Neutrophil (primary cell): ENCODE measurements around the gene ALG13.
A peak's percentile ranks its signal among the peaks of the same experiment; 100 is the strongest.

Experiments used
- H3K27ac ChIP-seq: fragments of 200-600 bp; sonication (generic); 2 replicates; pipeline ENCODE4 v1.5.1; 2016; ENCODE audit warnings: mild to moderate bottlenecking, moderate library complexity
- H3K27me3 ChIP-seq: fragments of 200-600 bp; sonication (generic); 2 replicates; pipeline ENCODE4 v1.6.0; 2016; ENCODE audit warnings: mild to moderate bottlenecking
- H3K36me3 ChIP-seq: fragments of 200-600 bp; sonication (generic); 2 replicates; pipeline ENCODE4 v1.5.1; 2017
- H3K4me1 ChIP-seq, 2 experiments: fragments of 200-600 bp in 1 of 2; sonication (generic) in 1 of 2; 1 replicate in 1 of 2; 2 replicates in 1 of 2; pipeline versions ENCODE4 v1.5.1 to v1.6.1; 2013 to 2016; ENCODE audit warnings: low read depth in 1 of 2, low read length in 1 of 2, mild to moderate bottlenecking in 1 of 2, moderate library complexity in 1 of 2; ENCODE audit not compliant: control insufficient read depth in 1 of 2, insufficient read depth in 1 of 2
- H3K4me3 ChIP-seq, 2 experiments: fragments of 200-600 bp in 1 of 2; sonication (generic) in 1 of 2; 1 replicate in 1 of 2; 2 replicates in 1 of 2; pipeline ENCODE4 v1.5.1; 2013 to 2016; ENCODE audit warnings: low read depth in 1 of 2, low read length in 1 of 2, mild to moderate bottlenecking in 1 of 2, moderate library complexity in 1 of 2
- H3K9me3 ChIP-seq: fragments of 200-600 bp; sonication (generic); 2 replicates; pipeline ENCODE4 v1.5.1; 2016
- CTCF ChIP-seq: fragments of 200-600 bp; sonication (generic); IDR thresholded peaks from 2 replicates; pipeline ENCODE4 v1.5.1; 2016; ENCODE audit warnings: antibody characterized with exemption

Gene ALG13

GRCh38 chrX:111671668-111672067 lies 9.3 kb upstream of the ALG13 start:
- no peak overlapping the region for H3K4me3 ChIP-seq
- H3K4me1 ChIP-seq: no peaks in the 10 kb centered on the region
- no peaks in the 10 kb centered on the region for H3K27me3 ChIP-seq
- H3K36me3 ChIP-seq: no peaks in the 10 kb centered on the region
- H3K27ac ChIP-seq: no peak overlapping the region
- no peak for TF ChIP-seq CTCF
- no peaks in the 10 kb centered on the region for H3K9me3 ChIP-seq

GRCh38 chrX:111687305-111687704 lies 6.3 kb downstream of the ALG13 start:
- Histone ChIP-seq H3K36me3 (peaks cover 22% of the 10 kb centered on the region), H3K27ac (no peak overlapping the region), H3K4me3 (no peak overlapping the region), H3K27me3 (no peaks in the 10 kb centered on the region), H3K4me1 (no peaks in the 10 kb centered on the region), H3K9me3 (no peaks in the 10 kb centered on the region)
- no peak for TF ChIP-seq CTCF

GRCh38 chrX:111695297-111695880 lies 14.4 kb downstream of the ALG13 start:
- H3K27ac ChIP-seq: peak overlapping the region; percentile 18
- TF ChIP-seq CTCF: no peak
- no peak overlapping the region for H3K4me3 ChIP-seq
- H3K36me3 ChIP-seq: peaks cover 8% of the 10 kb centered on the region
- no peaks in the 10 kb centered on the region for H3K9me3 ChIP-seq
- no peaks in the 10 kb centered on the region for H3K4me1 ChIP-seq
- H3K27me3 ChIP-seq: no peaks in the 10 kb centered on the region

GRCh38 chrX:111719426-111720210 lies 38.6 kb downstream of the ALG13 start:
- H3K36me3 ChIP-seq: peaks cover 5% of the 10 kb centered on the region
- TF ChIP-seq CTCF: no peak

GRCh38 chrX:111728096-111728495 lies 47.1 kb downstream of the ALG13 start:
- H3K36me3 ChIP-seq: peaks cover 38% of the 10 kb centered on the region

More at GRCh38 chrX:111719426-111720210, 38.6 kb downstream of the ALG13 start:
- no peaks in the 10 kb centered on the region for H3K9me3 ChIP-seq
- no peaks in the 10 kb centered on the region for H3K4me1 ChIP-seq
- no peak overlapping the region for H3K4me3 ChIP-seq
- H3K27ac ChIP-seq: no peak overlapping the region
- no peaks in the 10 kb centered on the region for H3K27me3 ChIP-seq

More at GRCh38 chrX:111728096-111728495, 47.1 kb downstream of the ALG13 start:
- Histone ChIP-seq H3K9me3 (no peaks in the 10 kb centered on the region), H3K4me1 (no peaks in the 10 kb centered on the region), H3K27me3 (no peaks in the 10 kb centered on the region), H3K27ac (no peak overlapping the region), H3K4me3 (no peak overlapping the region)
- TF ChIP-seq CTCF: no peak
